Spinal cord (tissue), 10 donors: ENCODE results near the gene HSD17B11. TPM values are rescaled to one million over a fixed set of nuclear protein-coding genes. Genes with fewer than 3 reads are reported as not detected.
A peak's percentile ranks its signal among the peaks of the same experiment; 100 is the strongest.
"Not testable (repeated sequence)": the region's sequence is repeated elsewhere in the genome, so short reads cannot be mapped to it uniquely, and the experiment has no call there.

Source experiments
- DNase-seq, 6 donors: peaks; one replicate each; pipeline versions ENCODE4 v3.0.0 to v3.0.0-alpha.2; 2013 to 2015; ENCODE audit warnings: low spot score in 6 of 6, low read depth in 4 of 6
- H3K27ac ChIP-seq: one replicate; pipeline ENCODE4 v1.5.1; 2013; ENCODE audit warnings: low read depth, low read length, control low read depth
- H3K27me3 ChIP-seq: one replicate; pipeline ENCODE4 v1.6.1; 2013; ENCODE audit warnings: low read length; ENCODE audit not compliant: control insufficient read depth, insufficient read depth
- H3K36me3 ChIP-seq: one replicate; pipeline ENCODE4 v1.6.1; 2013; ENCODE audit warnings: low read length; ENCODE audit not compliant: control insufficient read depth, insufficient read depth
- H3K4me1 ChIP-seq: one replicate; pipeline ENCODE4 v1.6.1; 2013; ENCODE audit warnings: low read length; ENCODE audit not compliant: control insufficient read depth, insufficient read depth
- H3K4me3 ChIP-seq: one replicate; pipeline ENCODE4 v1.5.1; 2013; ENCODE audit warnings: low read depth, low read length, control low read depth
- H3K9me3 ChIP-seq: one replicate; pipeline ENCODE4 v1.6.1; 2013; ENCODE audit warnings: low read length; ENCODE audit not compliant: control insufficient read depth, insufficient read depth
- WGBS: methylation state at CpG from one replicate; pipeline ENCODE4 v1.1.5; 2013; ENCODE audit warnings: missing lambda C conversion rate; ENCODE audit not compliant: insufficient coverage; 5-methylcytosine and 5-hydroxymethylcytosine counted together
- polyA plus RNA-seq, 2 donors: library from polyadenylated mRNA; unstranded; fragments of 120-200 nt; gene quantifications; one replicate each; pipeline ENCODE4 v1.2.1, GENCODE V29; 2013; ENCODE audit not compliant: insufficient read length in 2 of 2
- total RNA-seq, 2 donors: library from RNA; depleted of rRNA in 1 of 2; stranded (reverse); fragments of 120-200 nt in 1 of 2; fragments of >200 nt in 1 of 2; gene quantifications; one replicate each; pipeline versions ENCODE4 v1.2.3 to v1.2.4, GENCODE V29; 2013 to 2014
- donor health status: healthy.

HSD17B11 gene
- total and polyA plus RNA-seq, 4 donors: 22.8 to 59.5 (median 29.7) TPM

DNA sequence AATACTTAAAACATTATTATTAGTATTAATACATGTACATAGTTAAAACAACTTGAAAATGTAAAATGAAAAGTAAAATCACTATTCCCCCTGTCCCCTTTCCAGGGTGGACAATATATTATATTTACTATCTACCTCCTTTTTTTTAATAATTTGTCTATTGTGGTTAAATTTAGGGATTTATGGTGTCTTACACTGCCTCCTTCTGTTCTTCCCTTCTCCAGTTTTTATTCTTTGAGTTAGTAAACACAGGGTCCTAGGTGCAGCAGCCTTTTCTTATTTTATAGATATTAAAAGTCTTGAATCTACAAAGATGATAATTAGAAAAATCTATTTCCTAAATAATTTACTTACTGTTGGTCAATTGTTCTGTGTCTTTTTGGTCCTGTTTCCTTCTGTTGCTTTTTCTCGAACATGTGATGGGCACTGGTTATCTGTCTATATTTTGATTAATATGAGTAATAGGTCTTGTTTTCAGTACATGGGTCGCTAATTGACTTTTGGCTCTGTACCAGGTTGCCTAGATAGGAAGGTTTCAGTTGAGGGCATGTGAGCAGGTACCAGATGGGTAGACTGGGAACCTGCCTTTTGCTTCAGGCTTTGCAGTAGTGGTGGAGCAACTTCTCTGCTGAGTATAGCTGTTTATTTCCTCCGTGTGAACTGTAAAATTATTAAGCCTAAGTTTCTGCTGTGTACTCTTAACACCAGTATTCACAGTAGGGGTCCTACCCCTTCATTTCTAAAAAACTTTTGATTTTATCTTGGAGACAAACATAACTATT, 32.5 kb upstream of the HSD17B11 start:
- Histone ChIP-seq H3K27ac (peak overlapping the region; percentile 16), H3K27me3 (no peaks in the 10 kb centered on the region), H3K9me3 (no peaks in the 10 kb centered on the region), H3K4me1 (peaks cover 18% of the 10 kb centered on the region), H3K36me3 (no peaks in the 10 kb centered on the region), H3K4me3 (peak overlapping the region; percentile 99)
- DNase-seq: peak in 3 of 6 donors; percentile 14 to 20 (median 15)
- WGBS: 0% methylated on average over 1 of the region's 3 CpGs

DNA sequence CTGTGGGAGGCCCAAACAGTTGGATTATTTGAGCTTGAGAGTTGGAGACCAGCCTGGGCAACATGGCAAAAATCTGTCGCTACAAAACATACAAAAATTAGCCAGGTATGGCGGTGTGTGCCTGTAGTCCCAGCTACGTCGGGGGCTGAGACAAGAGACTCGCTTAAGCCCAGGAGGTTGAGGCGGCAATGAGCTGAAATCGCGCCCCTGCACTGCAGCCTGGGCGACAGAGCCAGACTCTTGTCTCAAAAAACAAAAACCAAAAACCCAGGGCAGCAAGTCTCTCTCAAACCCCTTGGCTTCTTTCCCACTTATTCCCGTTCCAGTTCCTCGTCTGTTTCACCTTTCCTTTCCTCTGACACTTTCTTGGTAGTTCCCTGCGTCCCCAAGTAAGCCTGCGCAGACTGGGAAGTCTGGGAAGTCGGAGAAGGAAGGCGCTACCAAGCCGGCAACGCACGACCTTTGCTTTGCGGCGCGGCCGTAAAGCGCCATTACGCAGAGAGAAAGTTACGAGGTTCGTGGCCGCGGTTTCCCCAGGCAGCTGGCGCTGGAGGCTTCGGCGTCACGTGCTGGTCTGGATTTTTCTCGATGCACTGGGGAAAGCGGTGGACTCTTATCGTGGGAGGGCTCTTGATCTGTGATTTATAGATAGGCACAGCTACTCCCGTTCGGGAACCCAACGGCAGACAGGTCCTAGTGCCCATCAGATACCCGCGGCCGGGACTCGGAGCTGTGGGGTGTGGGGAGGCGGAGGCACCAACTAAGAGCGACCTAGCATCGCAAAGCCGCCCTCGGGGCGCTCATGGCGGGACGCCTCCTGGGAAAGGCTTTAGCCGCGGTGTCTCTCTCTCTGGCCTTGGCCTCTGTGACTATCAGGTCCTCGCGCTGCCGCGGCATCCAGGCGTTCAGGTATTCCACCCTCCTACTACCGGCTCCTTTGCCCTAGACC, 31.4 kb upstream of the HSD17B11 start, which contains the start of gene NUDT9:
Gene NUDT9 (plus strand): TSS at position 470 of the 949 bp plus-strand sequence. CDS start 333 bp downstream, at position 803.
- Histone ChIP-seq H3K27me3 (no peaks in the 10 kb centered on the region), H3K27ac (peak within 1 kb of the TSS; percentile 98), H3K36me3 (no peaks in the 10 kb centered on the region), H3K4me3 (peak within 1 kb of the TSS; percentile 99), H3K9me3 (no peaks in the 10 kb centered on the region), H3K4me1 (peaks cover 18% of the 10 kb centered on the region)
- WGBS: 2% methylated on average over 48 of the region's 58 CpGs
- peak; percentile 93 to 99 (median 96) for DNase-seq

DNA sequence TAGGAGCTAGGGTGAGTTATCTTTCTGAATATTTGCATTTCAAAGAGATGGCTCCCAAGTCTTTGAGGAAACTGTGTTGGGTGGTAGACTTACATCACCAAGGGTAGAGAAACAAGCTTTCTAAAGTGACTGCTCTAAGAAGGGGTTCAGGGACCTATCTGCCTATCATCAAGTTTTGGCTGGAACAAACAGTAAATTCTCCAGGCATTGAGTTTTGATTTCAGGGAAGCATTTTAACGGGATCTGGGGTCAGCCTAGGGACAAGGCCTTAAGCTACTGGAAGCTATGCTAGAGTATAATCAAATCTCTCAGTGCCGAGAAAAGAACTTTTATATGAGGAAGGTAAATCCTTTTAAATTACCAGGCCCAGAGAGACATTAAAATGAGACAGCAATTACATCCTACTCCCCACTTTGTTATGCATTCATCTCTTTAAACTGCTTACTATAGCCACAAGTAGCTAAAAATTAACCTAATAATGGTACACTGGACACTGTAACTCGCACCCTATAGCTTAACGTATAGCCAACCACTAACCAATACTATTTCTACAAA, 29.4 kb upstream of the HSD17B11 start:
- no CpG with 5 or more reads among the region's 4 CpGs for WGBS
- Histone ChIP-seq H3K27me3 (no peaks in the 10 kb centered on the region), H3K9me3 (no peaks in the 10 kb centered on the region), H3K27ac (no peak overlapping the region), H3K36me3 (no peaks in the 10 kb centered on the region), H3K4me1 (peaks cover 18% of the 10 kb centered on the region), H3K4me3 (no peak overlapping the region)
- DNase-seq: no peak

DNA sequence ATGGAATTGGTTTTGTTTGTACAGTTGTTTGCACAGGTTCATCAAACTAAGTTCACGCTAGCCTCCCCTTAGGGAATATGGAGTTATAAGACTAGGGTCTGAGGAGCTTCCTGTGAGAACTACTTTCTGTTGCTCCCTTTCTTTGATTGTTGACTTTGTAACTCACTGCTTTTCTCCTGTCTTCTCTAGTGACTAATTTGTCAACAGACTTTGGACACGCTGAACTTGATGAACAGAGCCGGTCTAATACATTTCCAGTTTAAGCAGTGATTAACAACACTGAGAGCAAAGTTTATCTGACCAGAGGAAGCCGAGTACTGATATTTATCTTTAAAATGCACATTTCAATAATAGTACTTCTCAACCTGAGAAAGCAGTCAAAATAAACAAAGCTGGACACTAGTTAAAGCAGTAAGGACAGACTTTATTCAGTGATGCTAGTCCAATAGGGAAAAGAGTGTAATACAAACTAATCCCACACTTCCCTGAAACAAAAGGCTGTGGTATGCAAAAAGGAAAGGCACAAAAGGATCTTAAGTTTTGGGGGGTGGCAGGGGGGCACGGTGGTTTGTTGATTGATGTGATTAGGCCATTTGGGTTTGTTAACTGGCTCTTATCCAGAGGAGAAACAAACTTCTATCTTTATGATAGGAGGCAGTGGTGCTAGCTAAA, 28.7 kb upstream of the HSD17B11 start:
- Histone ChIP-seq H3K27ac (no peak overlapping the region), H3K4me1 (peaks cover 14% of the 10 kb centered on the region), H3K27me3 (no peaks in the 10 kb centered on the region), H3K9me3 (no peaks in the 10 kb centered on the region), H3K36me3 (no peaks in the 10 kb centered on the region), H3K4me3 (no peak overlapping the region)
- DNase-seq: no peak
- WGBS: 43% methylated on average over 3 of the region's 5 CpGs

DNA sequence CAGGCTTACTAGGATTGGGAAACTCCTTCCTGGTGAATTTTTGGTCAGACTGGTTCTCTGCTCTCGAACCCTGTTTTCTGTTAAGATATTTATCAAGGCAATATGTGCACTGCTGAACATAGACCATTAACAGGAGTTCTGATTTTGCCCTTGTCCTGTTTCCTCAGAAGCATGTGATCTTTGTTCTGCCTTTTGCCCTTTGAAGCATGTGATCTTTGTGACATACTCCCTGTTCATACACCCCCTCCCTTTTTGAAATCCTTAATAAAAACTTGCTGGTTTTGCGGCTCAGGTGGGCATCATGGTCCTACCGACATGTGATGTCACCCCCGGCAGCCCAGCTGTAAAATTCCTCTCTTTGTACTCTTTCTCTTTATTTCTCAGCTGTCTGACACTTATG, 27.4 kb upstream of the HSD17B11 start:
- H3K4me1 ChIP-seq, H3K36me3 ChIP-seq, H3K27ac ChIP-seq, H3K4me3 ChIP-seq, H3K9me3 ChIP-seq, DNase-seq, H3K27me3 ChIP-seq: not testable (repeated sequence)
- 100% methylated on average over 2 of the region's 4 CpGs for WGBS

DNA sequence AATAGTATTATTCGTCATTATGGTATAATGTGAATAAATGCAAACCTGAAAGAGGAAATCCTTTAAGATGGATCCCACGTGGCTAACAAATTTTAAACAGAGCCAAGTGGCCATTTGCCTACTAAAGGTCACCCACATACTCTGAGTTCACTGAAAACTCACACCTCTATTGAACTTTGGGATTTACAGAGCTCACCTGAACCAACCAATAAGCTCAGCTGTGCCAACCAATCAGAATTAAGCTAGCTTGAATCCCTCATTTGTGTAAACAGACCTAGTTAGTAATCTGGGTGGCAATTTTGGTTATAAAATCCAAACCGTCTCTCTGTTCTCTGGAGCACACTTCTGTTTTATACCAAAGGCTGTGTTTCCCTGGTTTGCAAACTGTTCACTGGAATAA, 26.0 kb upstream of the HSD17B11 start:
- DNase-seq: no peak
- 38% methylated on average over 1 of the region's 3 CpGs for WGBS
- peaks cover 6% of the 10 kb centered on the region for H3K4me1 ChIP-seq
- no peaks in the 10 kb centered on the region for H3K36me3 ChIP-seq
- no peaks in the 10 kb centered on the region for H3K27me3 ChIP-seq
- no peak overlapping the region for H3K27ac ChIP-seq
- no peaks in the 10 kb centered on the region for H3K9me3 ChIP-seq
- H3K4me3 ChIP-seq: no peak overlapping the region

DNA sequence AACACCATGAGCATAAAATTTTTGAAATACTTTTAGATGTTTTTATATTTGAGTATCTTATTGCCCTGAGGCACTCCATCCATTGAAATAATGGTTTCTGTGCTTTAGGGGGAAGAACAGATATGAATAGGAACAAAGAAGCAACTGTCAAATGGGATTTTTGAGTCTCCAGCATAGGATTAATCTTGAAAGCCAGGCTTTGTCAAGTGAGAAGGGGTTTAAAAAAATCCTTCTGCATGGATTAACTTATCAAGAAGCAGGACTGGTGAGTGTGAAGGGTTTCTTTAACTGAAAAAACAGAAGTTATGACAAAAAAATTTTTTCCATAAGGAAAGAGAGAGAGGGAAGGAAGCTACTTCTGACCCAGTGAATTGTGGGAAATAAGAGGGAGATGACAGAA, 23.8 kb upstream of the HSD17B11 start:
- peak in 1 of 6 donors; percentile 9 for DNase-seq
- Histone ChIP-seq H3K27me3 (no peaks in the 10 kb centered on the region), H3K4me1 (no peaks in the 10 kb centered on the region)

DNA sequence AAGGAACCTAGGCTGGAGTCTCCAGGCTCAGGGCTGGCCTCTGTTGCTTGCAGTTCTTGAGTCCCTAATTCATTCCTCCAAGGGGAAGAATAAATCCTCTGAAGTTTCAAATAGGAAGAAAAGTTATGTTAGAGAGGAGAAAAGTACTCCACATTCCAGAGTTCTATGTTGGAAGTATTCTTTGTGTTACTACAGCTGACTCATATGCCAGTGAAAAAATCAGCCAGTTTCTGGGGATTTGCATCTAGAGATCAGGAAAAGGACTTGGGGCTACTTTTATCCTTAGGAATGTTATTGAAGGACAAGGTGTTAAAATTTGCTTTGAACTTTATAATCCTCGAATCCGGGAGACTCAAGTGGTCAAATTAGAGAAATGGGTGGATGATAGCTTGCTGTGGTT, 19.7 kb upstream of the HSD17B11 start:
- Histone ChIP-seq H3K36me3 (no peaks in the 10 kb centered on the region), H3K4me1 (no peaks in the 10 kb centered on the region), H3K27ac (no peak overlapping the region), H3K4me3 (no peak overlapping the region), H3K27me3 (no peaks in the 10 kb centered on the region), H3K9me3 (no peaks in the 10 kb centered on the region)
- WGBS: 100% methylated on average over 2 of the region's 2 CpGs
- no peak for DNase-seq

More for the DNA sequence above, 23.8 kb upstream of the HSD17B11 start:
- no peak overlapping the region for H3K4me3 ChIP-seq
- no peak overlapping the region for H3K27ac ChIP-seq
- no peaks in the 10 kb centered on the region for H3K36me3 ChIP-seq
- no peaks in the 10 kb centered on the region for H3K9me3 ChIP-seq

DNA sequence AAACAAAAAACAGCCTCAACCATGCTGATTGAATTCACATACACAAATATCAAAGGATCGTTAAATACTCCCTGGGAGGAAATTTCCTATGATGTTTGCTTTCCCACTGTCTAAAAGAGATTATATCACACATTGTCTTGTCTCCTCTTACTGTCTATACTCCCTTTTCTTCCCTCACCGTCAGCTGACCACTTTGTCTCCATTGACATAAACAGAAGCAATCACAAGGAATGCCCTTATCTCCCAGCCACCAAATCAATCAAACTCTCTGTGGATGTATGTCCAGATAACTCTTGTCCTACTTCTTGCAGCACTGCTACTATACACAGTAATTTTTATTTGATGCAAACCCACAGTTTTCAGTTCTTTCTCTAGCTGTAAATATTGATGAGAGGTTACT, 19.2 kb upstream of the HSD17B11 start:
- WGBS: 56% methylated on average over 2 of the region's 2 CpGs
- H3K4me3 ChIP-seq: no peak overlapping the region
- H3K27me3 ChIP-seq: no peaks in the 10 kb centered on the region
- H3K27ac ChIP-seq: no peak overlapping the region
- H3K9me3 ChIP-seq: no peaks in the 10 kb centered on the region
- no peaks in the 10 kb centered on the region for H3K36me3 ChIP-seq
- no peak for DNase-seq
- no peaks in the 10 kb centered on the region for H3K4me1 ChIP-seq
